Osteoblast (primary cell): ENCODE results near the gene PPT2. TPM values are rescaled to one million over a fixed set of nuclear protein-coding genes. Genes with fewer than 3 reads are reported as not detected.

Experiments used
- DNase-seq: peaks from one replicate; pipeline ENCODE4 v3.0.0; 2011; ENCODE audit warnings: low spot score, mixed read lengths; ENCODE audit not compliant: insufficient read length; ENCODE audit errors: missing footprints
- H2AFZ ChIP-seq: 2 replicates; pipeline ENCODE4 v1.6.0; 2011; ENCODE audit warnings: mild to moderate bottlenecking, low read length
- H3K27ac ChIP-seq: 2 replicates; pipeline ENCODE4 v1.5.1; 2011; ENCODE audit warnings: mild to moderate bottlenecking, low read depth, low read length, moderate library complexity
- H3K27me3 ChIP-seq: 2 replicates; pipeline ENCODE4 v1.6.0; 2012; ENCODE audit warnings: mild to moderate bottlenecking, control low read depth, inconsistent platforms, low read length, moderate library complexity; ENCODE audit not compliant: insufficient read depth
- H3K36me3 ChIP-seq: 2 replicates; pipeline ENCODE4 v1.5.1; 2011; ENCODE audit warnings: mild to moderate bottlenecking, low read length, control low read depth, moderate library complexity; ENCODE audit not compliant: insufficient read depth
- H3K4me1 ChIP-seq: 2 replicates; pipeline ENCODE4 v1.5.1; 2011; ENCODE audit warnings: mild to moderate bottlenecking, low read length, control low read depth, moderate library complexity; ENCODE audit not compliant: insufficient read depth
- H3K4me2 ChIP-seq: 2 replicates; pipeline ENCODE4 v1.6.0; 2011; ENCODE audit warnings: mild to moderate bottlenecking, low read length; ENCODE audit not compliant: insufficient read depth
- H3K4me3 ChIP-seq: fragments of 200-600 bp; sonication (generic); 3 replicates; pipeline ENCODE4 v1.5.1; 2012; ENCODE audit warnings: mild to moderate bottlenecking, low read length, inconsistent platforms; ENCODE audit not compliant: insufficient read depth
- H3K79me2 ChIP-seq: 2 replicates; pipeline ENCODE4 v1.6.0; 2012; ENCODE audit warnings: mild to moderate bottlenecking, low read length, control low read depth, inconsistent platforms; ENCODE audit not compliant: insufficient read depth
- H3K9me3 ChIP-seq: 2 replicates; pipeline ENCODE4 v1.5.1; 2011; ENCODE audit warnings: low read depth, low read length, control low read depth
- H4K20me1 ChIP-seq: 2 replicates; pipeline ENCODE4 v1.6.0; 2012; ENCODE audit warnings: mild to moderate bottlenecking, low read length, control low read depth; ENCODE audit not compliant: insufficient read depth
- total RNA-seq: library from RNA; depleted of rRNA; stranded (reverse); fragments of >200 nt; gene quantifications from 2 replicates; pipeline ENCODE4 v1.2.3, GENCODE V29; 2012
- TF ChIP-seq, protein P1 (sequence below): IDR thresholded peaks from 2 replicates; pipeline ENCODE4 v1.5.1; 2011; ENCODE audit warnings: mild to moderate bottlenecking, low read depth, low read length, moderate library complexity; ENCODE audit errors: extremely low read depth

Gene PPT2
- total RNA-seq, 1 donor, result 8.3 TPM

DNA sequence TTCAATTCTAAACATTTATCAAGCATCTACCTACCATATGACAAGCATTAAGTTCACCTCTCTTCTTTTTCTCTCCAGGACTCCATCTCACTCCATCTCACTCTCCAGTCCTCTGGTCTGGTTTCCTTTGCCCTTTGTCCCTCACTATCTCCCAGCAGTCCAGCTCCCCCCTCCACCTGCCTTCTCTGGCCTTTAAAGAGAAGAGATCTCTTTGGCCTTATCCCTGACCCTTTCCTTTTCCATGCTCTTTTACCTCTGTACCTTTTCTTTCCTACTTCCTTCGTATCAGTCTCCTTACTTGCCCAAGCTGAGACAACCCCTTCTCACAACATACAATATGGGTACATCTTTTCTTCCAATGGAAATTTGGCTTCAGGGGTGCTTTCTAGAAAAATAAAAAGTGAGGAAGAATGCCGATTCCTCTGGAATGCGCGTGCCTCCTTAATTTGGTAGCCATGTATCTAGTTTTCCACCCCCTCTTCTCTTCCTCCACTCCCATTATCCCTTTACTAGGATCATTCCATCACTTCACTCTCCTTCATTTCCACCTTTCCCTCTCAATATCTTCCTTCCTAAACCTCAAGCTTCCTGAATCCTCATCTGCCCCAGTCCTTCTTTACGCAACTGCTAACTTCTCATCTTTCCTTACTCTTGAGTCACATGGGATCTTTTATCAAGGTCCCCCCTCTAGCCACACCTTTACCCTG, 22.7 kb downstream of the PPT2 start:
- no peaks in the 10 kb centered on the region for H3K9me3 ChIP-seq
- peaks cover 35% of the 10 kb centered on the region for H3K4me1 ChIP-seq
- H3K4me2 ChIP-seq, result peak overlapping the region; percentile 99
- peak overlapping the region; percentile 86 for H3K4me3 ChIP-seq
- TF ChIP-seq, protein P1, sequence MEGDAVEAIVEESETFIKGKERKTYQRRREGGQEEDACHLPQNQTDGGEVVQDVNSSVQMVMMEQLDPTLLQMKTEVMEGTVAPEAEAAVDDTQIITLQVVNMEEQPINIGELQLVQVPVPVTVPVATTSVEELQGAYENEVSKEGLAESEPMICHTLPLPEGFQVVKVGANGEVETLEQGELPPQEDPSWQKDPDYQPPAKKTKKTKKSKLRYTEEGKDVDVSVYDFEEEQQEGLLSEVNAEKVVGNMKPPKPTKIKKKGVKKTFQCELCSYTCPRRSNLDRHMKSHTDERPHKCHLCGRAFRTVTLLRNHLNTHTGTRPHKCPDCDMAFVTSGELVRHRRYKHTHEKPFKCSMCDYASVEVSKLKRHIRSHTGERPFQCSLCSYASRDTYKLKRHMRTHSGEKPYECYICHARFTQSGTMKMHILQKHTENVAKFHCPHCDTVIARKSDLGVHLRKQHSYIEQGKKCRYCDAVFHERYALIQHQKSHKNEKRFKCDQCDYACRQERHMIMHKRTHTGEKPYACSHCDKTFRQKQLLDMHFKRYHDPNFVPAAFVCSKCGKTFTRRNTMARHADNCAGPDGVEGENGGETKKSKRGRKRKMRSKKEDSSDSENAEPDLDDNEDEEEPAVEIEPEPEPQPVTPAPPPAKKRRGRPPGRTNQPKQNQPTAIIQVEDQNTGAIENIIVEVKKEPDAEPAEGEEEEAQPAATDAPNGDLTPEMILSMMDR, result no peak
- H3K36me3 ChIP-seq, result peaks cover 13% of the 10 kb centered on the region
- peak overlapping the region; percentile 93 for H3K27ac ChIP-seq
- peaks cover 47% of the 10 kb centered on the region for H3K79me2 ChIP-seq
- no peaks in the 10 kb centered on the region for H3K27me3 ChIP-seq
- H2AFZ ChIP-seq, result peak overlapping the region; percentile 93
- peak; percentile 73 for DNase-seq
- no peaks in the 10 kb centered on the region for H4K20me1 ChIP-seq

DNA sequence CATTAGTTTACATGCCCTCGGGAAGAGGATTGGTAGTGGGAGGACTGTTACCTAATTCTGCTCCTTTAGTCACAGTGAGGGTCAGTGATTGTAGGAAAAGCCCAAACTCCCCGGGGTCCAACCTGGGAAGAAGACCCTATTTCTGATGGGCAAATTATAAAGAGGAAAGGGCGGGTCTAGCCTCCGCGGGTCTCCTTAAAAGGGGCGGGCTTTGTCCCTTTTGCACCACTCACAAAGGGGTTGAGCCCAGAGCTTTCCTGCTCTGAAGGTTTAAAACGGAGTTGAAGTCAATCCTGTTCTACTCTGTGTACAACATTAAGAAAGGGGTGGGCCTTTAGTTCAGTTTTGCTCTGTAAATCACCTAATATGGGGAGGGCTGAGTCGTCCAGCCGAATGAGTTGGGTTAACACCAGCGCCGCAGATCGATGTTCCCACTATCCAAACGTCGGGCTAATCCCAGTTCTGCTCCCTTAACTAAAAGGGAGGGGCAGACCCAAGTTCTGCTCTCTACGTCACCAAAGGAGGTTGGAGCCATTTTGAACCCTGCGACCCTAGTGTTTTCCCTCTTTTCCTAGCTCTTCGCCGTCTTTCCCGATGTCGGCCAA, 23.3 kb downstream of the PPT2 start:
- peaks cover 47% of the 10 kb centered on the region for H3K79me2 ChIP-seq
- H3K27ac ChIP-seq, result peak overlapping the region; percentile 93
- peak overlapping the region; percentile 93 for H2AFZ ChIP-seq
- TF ChIP-seq, protein P1, result no peak
- no peaks in the 10 kb centered on the region for H3K27me3 ChIP-seq
- H3K36me3 ChIP-seq, result peaks cover 13% of the 10 kb centered on the region
- no peaks in the 10 kb centered on the region for H3K9me3 ChIP-seq
- peak overlapping the region; percentile 99 for H3K4me2 ChIP-seq
- peak; percentile 92 for DNase-seq
- peak overlapping the region; percentile 86 for H3K4me3 ChIP-seq
- H3K4me1 ChIP-seq, result peaks cover 35% of the 10 kb centered on the region
- H4K20me1 ChIP-seq, result no peaks in the 10 kb centered on the region

DNA sequence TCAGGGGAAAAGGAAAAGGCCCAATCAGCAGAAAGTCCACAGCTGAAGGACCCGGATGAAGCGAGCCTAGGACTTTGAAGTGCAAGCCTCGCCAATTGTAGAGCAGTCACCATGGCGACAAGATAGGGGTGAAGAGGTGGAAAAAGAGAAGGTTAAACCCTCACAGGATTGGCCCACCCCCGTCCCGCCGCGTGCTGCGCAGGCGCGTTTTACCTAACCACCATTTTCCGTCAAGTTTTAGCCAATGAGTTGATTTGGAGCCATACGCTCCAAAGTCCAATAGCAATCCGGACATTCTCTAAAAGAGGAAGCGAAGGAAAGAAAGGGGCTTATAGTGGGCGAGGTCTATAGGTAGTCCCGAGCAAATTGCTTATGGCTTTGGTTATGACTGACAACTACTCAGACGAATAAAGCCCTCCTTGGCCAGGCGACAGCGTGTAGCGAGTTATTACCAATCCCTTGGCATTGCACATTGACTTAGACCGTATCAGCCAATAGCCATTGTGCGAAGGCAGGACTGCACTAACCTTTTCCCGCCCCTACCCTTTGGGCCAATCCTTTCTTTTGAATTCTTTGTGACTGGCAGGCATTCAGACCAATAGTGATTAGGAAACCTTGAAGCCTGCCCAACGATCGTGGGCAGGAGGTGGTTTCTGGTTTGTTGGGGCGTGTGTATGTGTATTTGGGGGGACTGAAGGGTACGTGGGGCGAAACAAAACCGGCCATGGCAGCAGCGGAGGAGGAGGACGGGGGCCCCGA, 24.0 kb downstream of the PPT2 start, which contains the start of gene RNF5:
Gene RNF5, plus strand, starts transcription at position 618 of the 759 bp plus-strand sequence. Its CDS starts 107 bp downstream, at position 725.
- H3K79me2 ChIP-seq, result peaks cover 40% of the 10 kb centered on the region
- TF ChIP-seq, protein P1, result no peak
- peaks cover 35% of the 10 kb centered on the region for H3K4me1 ChIP-seq
- H3K27ac ChIP-seq, result peak within 1 kb of the TSS; percentile 93
- no peaks in the 10 kb centered on the region for H3K27me3 ChIP-seq
- H2AFZ ChIP-seq, result peak within 1 kb of the TSS; percentile 93
- DNase-seq, result peak; percentile 99
- no peaks in the 10 kb centered on the region for H4K20me1 ChIP-seq
- peak within 1 kb of the TSS; percentile 99 for H3K4me2 ChIP-seq
- no peaks in the 10 kb centered on the region for H3K9me3 ChIP-seq
- peak within 1 kb of the TSS; percentile 86 for H3K4me3 ChIP-seq
- peaks cover 20% of the 10 kb centered on the region for H3K36me3 ChIP-seq
